ENCODE data around the gene KCNH4. TPM values are rescaled to one million over a fixed set of nuclear protein-coding genes. Genes with fewer than 3 reads are reported as not detected.
A peak's percentile ranks its signal among the peaks of the same experiment; 100 is the strongest.

KCNH4 gene
- total and polyA plus RNA-seq, 2 of the 13 experiments (the other 11 are each of a cell fraction or from before 2014, with no cell fraction given): 0.01 to 0.09 TPM

- TF ChIP-seq, protein P1, sequence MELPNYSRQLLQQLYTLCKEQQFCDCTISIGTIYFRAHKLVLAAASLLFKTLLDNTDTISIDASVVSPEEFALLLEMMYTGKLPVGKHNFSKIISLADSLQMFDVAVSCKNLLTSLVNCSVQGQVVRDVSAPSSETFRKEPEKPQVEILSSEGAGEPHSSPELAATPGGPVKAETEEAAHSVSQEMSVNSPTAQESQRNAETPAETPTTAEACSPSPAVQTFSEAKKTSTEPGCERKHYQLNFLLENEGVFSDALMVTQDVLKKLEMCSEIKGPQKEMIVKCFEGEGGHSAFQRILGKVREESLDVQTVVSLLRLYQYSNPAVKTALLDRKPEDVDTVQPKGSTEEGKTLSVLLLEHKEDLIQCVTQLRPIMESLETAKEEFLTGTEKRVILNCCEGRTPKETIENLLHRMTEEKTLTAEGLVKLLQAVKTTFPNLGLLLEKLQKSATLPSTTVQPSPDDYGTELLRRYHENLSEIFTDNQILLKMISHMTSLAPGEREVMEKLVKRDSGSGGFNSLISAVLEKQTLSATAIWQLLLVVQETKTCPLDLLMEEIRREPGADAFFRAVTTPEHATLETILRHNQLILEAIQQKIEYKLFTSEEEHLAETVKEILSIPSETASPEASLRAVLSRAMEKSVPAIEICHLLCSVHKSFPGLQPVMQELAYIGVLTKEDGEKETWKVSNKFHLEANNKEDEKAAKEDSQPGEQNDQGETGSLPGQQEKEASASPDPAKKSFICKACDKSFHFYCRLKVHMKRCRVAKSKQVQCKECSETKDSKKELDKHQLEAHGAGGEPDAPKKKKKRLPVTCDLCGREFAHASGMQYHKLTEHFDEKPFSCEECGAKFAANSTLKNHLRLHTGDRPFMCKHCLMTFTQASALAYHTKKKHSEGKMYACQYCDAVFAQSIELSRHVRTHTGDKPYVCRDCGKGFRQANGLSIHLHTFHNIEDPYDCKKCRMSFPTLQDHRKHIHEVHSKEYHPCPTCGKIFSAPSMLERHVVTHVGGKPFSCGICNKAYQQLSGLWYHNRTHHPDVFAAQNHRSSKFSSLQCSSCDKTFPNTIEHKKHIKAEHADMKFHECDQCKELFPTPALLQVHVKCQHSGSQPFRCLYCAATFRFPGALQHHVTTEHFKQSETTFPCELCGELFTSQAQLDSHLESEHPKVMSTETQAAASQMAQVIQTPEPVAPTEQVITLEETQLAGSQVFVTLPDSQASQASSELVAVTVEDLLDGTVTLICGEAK (IDR thresholded peaks at IDR 0.05): peak; percentile 16; the same call in 1 of the 2 replicates
- TF ChIP-seq, protein P1 (CRISPR knock-in tag; IDR thresholded peaks at IDR 0.05): no peak
- TF ChIP-seq JUN (CRISPR knock-in tag; IDR thresholded peaks at IDR 0.05) (no peak), ZNF143 (CRISPR knock-in tag; IDR thresholded peaks at IDR 0.05) (no peak), ZNF777 (CRISPR knock-in tag; IDR thresholded peaks at IDR 0.05) (no peak), HOXA9 (CRISPR knock-in tag; IDR thresholded peaks at IDR 0.05; ENCODE audit: borderline replicate concordance) (no peak), NFE2L1 (CRISPR knock-in tag; IDR thresholded peaks at IDR 0.05; ENCODE audit: borderline replicate concordance) (no peak), ZBTB38 (CRISPR knock-in tag; IDR thresholded peaks at IDR 0.05) (no peak), ZNF292 (CRISPR knock-in tag; IDR thresholded peaks at IDR 0.05; ENCODE audit: borderline replicate concordance, low read depth) (no peak), FOXP1 (IDR thresholded peaks at IDR 0.05) (peak; percentile 30; the same call in 1 of the 2 replicates), FOXP1 (CRISPR knock-in tag; IDR thresholded peaks at IDR 0.05) (no peak), ZNF782 (CRISPR knock-in tag; IDR thresholded peaks at IDR 0.05; ENCODE audit: borderline replicate concordance) (no peak), FOXK2 (IDR thresholded peaks at IDR 0.05) (peak; percentile 40; the same call in 1 of the 2 replicates)
- TF ChIP-seq, protein P2, sequence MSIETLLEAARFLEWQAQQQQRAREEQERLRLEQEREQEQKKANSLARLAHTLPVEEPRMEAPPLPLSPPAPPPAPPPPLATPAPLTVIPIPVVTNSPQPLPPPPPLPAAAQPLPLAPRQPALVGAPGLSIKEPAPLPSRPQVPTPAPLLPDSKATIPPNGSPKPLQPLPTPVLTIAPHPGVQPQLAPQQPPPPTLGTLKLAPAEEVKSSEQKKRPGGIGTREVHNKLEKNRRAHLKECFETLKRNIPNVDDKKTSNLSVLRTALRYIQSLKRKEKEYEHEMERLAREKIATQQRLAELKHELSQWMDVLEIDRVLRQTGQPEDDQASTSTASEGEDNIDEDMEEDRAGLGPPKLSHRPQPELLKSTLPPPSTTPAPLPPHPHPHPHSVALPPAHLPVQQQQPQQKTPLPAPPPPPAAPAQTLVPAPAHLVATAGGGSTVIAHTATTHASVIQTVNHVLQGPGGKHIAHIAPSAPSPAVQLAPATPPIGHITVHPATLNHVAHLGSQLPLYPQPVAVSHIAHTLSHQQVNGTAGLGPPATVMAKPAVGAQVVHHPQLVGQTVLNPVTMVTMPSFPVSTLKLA (IDR thresholded peaks at IDR 0.05): peak; percentile 32; the same call in 1 of the 2 replicates
- TF ChIP-seq, protein P3, sequence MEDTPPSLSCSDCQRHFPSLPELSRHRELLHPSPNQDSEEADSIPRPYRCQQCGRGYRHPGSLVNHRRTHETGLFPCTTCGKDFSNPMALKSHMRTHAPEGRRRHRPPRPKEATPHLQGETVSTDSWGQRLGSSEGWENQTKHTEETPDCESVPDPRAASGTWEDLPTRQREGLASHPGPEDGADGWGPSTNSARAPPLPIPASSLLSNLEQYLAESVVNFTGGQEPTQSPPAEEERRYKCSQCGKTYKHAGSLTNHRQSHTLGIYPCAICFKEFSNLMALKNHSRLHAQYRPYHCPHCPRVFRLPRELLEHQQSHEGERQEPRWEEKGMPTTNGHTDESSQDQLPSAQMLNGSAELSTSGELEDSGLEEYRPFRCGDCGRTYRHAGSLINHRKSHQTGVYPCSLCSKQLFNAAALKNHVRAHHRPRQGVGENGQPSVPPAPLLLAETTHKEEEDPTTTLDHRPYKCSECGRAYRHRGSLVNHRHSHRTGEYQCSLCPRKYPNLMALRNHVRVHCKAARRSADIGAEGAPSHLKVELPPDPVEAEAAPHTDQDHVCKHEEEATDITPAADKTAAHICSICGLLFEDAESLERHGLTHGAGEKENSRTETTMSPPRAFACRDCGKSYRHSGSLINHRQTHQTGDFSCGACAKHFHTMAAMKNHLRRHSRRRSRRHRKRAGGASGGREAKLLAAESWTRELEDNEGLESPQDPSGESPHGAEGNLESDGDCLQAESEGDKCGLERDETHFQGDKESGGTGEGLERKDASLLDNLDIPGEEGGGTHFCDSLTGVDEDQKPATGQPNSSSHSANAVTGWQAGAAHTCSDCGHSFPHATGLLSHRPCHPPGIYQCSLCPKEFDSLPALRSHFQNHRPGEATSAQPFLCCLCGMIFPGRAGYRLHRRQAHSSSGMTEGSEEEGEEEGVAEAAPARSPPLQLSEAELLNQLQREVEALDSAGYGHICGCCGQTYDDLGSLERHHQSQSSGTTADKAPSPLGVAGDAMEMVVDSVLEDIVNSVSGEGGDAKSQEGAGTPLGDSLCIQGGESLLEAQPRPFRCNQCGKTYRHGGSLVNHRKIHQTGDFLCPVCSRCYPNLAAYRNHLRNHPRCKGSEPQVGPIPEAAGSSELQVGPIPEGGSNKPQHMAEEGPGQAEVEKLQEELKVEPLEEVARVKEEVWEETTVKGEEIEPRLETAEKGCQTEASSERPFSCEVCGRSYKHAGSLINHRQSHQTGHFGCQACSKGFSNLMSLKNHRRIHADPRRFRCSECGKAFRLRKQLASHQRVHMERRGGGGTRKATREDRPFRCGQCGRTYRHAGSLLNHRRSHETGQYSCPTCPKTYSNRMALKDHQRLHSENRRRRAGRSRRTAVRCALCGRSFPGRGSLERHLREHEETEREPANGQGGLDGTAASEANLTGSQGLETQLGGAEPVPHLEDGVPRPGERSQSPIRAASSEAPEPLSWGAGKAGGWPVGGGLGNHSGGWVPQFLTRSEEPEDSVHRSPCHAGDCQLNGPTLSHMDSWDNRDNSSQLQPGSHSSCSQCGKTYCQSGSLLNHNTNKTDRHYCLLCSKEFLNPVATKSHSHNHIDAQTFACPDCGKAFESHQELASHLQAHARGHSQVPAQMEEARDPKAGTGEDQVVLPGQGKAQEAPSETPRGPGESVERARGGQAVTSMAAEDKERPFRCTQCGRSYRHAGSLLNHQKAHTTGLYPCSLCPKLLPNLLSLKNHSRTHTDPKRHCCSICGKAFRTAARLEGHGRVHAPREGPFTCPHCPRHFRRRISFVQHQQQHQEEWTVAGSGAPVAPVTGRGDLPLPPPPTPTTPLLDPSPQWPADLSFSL (CRISPR knock-in tag; IDR thresholded peaks at IDR 0.05): no peak
Observed at GRCh38 chr17:42131232-42131631, 49.7 kb downstream of the KCNH4 start (continued).

Data from HepG2 (cell line).